GM10847 (cell line): ENCODE results near the gene ZG16B.

ENCODE experiments used
- POLR2A ChIP-seq: IDR thresholded peaks from 2 replicates; pipeline ENCODE4 v1.6.1; 2011; ENCODE audit not compliant: insufficient read length; ENCODE audit errors: extremely low read depth

ZG16B gene

DNA sequence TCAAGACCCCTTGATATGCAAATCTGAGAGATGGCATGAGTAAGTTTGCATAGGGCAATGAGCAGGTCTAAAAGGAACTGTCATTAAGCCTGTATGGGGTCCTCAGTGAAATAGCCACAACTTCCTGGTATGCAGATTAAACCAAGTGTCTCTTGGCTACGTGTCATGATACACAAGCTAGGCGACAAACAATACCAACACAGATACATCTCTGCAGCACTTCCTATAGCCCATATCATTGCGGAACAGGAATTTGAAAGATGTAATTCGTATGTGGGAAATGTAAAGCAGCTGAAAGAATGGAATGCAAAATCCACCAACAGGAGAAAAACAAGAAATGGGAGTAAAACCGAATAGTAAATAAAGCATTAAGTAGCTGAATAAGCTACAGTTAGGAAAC lies 15.0 kb downstream of the ZG16B start:
- no peak for TF ChIP-seq POLR2A

DNA sequence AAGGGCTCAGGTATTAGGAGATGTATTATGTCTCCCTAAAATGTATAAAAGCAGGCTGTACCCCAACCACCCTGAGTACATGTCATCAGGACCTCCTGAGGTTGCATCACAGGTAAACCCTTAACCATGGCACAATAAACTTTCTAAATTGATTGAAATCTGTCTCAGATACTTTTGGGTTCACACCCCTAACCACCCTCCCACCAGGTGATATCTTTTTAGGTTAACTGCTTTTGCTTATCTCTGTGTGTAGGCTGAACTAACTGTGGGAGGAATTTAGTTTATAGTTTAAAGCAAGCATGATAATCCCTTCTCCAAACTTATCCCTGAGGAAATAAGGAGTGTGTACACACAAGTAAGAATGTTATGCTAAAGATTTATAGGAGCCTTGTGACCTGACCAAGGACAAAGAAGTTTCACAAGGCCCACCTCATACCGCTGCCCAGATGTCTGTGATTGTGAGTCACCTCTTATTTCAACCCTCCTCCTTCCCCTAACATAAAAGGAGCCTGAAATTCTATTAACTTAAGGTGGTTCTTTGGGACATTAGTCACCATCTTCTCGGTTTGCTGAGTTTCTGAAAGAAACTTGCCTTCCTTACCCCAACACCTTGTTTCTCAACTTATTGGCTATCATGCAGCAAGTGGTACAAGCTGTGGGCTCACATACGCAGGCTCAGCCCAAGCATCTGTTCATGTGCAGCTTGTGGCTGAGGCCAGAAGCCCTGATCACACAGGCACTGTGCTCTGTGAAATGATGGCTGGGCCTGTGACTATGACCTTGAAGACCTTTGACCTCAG lies 16.6 kb downstream of the ZG16B start:
- TF ChIP-seq POLR2A = no peak

DNA sequence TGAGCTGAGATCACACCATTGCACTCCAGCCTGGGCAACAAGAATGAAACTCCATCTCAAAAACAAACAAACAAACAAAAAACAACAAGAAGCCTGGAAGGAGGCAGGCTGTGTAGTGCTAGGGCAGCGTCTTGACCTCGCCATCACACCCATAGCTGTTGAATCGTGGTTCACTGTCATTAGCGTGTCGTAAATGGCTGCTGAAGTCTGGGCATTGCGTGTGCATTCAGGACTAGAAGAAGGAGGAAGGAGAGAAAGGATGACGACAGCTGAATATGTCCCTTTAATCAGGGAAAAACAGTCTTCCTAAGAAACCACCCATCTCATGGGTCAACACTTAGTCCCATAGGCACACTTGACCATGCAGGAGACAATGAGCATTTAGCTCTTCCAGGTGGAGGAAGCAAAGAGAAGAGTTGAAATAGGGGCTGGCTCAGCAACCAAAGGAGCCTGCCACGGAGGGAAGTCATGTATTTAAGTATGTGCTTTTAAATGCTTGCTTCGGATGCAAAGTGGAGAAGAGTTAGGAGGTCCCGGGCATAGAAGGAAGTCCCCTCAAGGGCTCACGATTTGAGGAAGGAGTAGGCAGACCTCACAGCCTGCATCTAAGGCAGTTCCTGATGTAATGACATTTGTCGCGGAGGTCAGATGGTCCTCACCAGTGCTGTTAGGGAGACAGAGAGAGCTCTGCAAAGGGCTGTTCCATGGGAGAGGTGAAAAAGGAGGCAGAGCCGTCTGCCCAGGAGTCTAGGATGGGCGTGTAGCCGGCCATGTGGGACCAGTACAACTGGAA lies 19.0 kb downstream of the ZG16B start:
- TF ChIP-seq POLR2A = no peak

DNA sequence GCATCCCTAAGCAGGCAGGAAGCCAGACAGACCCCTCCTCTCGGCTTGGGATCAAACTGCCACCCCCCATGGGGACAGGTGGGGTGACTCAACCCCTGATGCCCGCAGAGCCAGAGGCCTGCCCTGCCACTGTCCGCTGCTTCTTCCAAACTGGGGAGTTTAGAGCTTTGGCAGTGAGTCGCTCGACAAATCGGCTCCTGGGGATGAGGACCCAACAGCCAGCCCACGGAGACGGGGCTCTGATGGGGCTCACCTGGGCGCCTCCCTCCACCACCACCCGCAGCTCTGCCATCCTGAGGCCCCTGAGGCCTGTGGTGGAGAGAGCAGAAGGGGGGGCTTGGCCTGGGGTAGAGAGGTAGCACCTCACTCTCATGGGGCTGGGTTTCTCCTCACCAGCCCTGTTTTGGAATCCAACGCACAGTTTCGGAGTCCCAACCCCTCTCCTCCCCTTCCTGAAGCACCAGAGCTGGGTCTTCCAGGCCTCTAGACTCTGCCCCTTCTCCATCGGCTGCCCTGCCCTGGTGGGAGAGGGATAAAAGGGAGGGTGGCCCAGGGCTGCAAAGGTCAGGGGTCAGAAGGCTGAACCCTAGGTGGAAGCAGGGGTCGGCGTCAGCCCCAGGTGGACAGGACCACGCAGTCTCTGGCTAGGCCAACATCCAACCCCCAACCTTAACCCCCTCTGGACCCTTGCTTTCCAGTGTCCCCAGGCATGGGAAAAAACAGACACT lies 22.1 kb downstream of the ZG16B start:
- TF ChIP-seq POLR2A = no peak

DNA sequence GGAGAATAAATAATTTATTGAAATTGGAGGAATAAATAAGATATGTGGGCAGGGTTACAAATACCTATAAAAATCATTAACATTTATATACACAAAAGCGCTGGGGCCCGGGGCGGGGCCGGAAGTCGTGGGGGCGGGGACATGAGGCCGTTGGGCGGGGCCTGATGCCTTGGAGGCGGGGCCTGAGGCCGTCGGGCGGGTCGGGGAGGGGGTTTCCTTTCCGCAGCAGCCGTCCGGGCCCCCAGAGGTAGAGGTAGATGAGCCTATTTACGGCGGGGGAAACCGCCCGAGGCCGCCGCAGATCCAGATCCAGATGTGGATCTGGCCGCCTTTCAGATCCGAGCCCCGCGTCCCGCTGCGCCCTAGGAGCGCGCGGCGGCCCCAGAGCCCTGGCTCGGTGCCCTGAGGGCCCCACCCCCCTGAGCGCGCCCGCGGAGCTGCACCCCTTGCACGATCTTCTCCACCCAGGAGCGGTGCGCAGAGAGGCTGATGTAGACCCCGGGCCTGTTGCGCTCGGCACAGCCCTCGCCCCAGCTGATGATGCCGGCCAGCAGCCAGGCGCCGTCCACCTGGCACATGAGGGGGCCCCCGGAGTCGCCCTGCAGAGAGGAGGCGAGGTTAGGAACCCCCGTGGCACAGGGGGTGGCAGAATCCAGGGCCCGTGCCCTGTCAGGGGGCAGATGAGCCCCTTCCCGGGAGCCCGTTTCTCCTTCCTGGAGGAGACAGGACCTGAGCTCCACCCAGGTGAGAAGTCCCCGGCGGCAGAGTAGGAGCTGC lies 22.8 kb downstream of the ZG16B start:
- TF ChIP-seq POLR2A = no peak

DNA sequence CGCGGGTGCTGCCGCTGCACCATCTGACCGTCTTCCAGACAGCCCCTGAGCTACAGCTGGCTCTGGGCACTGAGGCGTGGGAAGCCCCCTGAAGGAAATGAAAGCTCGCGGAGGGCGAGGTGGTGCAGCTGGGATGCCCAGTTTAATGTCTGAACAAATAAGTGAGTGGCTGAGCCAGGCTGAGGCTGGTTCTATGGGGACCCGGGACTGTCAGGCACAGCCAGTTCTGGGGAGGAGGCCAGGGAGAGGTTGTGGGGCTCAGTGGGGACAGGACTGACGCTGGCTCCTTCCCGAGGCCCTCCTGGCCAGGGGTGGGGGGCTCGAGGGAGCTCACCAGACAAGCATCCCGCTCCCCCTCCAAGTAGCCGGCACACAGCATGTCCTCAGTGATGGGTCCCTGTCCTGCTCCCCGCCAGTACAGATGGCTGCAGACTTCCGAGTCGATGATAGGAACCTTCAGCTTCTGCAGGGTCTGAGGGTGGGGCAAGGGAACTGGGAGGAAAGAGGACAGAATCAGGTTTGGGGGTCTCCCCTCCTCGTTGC lies 23.5 kb downstream of the ZG16B start:
- no peak for TF ChIP-seq POLR2A

DNA sequence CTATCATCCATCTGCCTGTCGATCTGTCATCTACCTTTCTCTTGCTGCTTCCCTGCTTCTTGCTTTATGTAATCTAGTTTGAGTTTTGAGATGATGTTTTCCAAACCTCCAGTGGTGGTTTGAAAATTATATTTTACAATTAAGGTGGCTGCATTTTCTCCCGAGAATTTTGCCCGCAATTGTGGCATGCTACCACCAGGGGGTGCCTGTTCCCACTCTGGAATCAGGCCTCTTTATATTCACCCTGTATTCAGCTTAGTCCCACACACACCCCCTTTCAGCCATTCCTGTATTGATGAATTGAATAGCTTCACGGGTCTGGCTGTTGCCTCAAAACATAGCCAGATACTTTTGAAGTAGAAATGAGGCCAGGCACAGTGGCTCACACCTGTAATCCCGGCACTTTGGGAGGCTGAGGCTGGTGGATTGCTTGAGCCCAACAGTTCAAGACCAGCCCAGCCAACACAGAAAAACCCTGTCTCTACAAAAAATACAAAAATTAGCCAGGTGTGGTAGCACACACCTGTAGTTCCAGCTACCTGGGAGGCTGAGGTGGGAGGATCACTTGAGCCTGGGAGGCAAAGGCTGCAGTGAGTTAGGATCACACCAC lies 24.7 kb downstream of the ZG16B start:
- no peak for TF ChIP-seq POLR2A

DNA sequence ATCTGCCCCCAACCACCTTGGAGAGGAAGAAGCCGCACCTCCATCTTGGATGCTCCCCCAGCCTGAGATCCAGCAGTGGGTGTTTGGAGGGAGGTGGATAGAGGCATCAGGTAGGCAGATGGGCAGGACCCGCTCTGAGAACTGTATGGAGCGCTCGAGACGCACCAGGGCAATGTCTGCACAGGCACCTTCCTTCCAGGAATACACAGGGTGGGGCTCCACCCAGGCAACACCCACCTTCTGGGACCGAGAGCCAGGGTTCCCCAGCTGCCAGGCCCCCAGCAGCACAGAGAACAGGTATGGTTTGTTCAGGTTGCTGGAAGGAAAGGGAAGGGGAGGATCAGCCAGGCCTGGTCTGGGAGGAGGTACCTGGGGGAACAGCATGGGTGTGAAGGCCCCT lies 25.4 kb downstream of the ZG16B start:
- TF ChIP-seq POLR2A = no peak

DNA sequence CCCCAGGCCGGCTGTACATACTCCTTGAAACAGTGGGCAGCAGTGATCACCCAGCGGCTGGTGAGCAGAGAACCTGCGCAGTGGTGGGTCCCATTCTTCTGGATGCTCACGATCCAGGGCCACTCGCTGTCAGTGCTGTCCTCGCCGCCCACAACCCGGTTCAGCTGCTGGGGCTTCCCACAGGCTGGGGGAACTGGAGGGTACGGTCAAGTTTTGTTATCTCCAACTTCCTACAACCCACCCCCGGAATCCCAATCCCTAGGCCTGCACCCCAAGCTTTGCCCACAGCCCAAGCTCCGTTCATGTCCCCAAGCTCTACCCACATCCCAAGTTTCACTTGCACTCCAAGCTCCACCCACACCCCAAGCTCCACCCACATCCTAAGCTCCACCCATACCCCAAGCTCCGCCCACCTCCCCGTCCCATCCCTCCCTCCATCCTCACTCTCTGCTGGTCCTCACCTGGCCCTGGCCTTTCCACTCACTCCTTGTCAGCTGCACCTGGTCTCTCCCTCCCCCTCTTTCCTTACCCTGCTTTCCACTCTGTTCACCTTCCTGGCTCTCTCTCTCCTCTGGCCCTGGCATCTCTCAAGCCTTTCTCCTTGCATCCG lies 26.1 kb downstream of the ZG16B start:
- TF ChIP-seq POLR2A = no peak

DNA sequence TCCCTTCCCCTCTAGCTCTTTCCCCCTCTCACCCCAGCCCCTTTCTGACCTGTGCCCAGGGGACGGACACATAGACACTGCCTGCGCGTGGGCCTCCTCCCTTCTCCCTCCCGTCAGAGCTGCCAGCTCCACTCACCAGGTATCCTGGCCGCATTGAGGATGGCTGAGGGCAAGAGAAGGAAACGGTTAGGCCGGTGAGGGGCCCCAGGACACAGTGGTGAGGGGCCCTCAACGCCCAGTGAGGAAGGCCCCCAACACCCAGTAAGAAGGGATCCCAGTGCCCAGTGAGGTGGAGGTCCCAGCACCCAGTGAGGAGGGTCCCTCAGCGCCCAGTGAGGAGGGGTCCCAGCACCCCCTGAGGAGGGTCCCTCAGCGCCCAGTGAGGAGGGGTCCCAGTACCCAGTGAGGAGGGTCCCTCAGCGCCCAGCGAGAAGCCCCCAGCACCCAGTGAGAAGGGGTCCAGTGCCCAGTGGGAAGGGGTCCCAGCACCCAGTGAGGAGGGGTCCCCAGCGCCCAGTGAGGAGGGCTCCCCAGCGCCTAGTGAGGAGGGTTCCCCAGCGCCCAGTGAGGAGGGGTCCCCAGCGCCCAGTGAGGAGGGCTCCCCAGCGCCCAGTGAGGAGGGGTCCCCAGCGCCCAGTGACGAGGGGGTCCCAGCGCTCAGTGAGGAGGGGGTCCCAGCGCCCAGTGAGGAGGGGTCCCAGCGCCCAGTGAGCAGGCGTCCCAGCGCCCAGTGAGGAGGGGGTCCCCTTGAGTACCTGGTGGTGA lies 26.8 kb downstream of the ZG16B start:
- TF ChIP-seq POLR2A = no peak

DNA sequence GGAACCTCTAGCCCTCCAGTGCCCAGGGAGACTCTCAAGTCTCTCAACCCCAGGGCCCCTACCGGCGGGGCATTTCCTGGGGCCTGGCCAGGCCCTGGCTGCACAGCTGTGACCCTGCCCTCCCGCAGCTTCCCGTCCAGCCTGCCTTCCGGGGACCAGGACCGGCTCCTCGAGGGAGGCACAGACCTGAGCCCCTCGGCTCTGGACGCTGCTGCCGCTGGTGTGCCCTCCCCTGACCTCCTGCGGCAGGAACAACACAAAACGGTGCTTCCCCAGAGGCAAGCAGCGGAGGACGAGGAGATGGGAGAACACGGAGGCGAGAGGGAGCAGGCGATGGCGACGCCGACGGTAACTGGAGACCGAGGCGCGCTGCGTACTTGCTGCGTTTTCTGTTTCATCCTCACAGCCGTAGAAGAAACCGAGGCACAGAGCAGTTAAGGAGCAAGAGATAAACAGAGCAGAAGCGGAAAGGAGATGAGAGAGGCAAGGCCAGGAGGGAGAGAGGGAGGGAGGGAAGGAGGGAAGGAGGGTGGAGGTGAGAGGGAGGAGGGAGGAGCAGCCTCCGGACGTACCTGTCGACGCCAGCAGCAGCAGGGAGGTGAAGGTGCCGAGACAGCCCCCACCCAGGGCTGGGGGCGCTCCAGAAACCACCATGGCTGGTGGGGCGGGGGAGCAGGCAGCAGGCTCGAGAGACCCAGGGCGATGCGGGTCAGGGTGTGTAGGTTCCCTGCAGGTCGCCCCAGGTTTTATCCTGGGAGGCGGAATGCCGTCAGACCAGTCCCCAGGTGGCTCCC lies 27.5 kb downstream of the ZG16B start, which contains the start of gene PRSS22:
TSS of gene PRSS22 (minus strand) at position 720 of the 794 bp plus-strand sequence. CDS start at position 654, 66 bp downstream.
- no peak for TF ChIP-seq POLR2A
